ENCODE results near the gene KRT10. TPM values are rescaled to one million over a fixed set of nuclear protein-coding genes. Genes with fewer than 3 reads are reported as not detected.

The KRT10 gene
- total RNA-seq, 1 donor from 2014 or later, result 50.6 TPM

GRCh38 chr17:40782450-40782849 lies 40.0 kb downstream of the KRT10 start, which contains the start of gene KRT27:
Gene KRT27 (minus strand): TSS chr17:40782550. CDS start chr17:40782493, 57 bp downstream.
- Histone ChIP-seq H3K4me3 (ENCODE audit: insufficient read depth, low read depth, low read length) (no peak within 1 kb of the TSS), H3K27ac (ENCODE audit: low read depth, low read length) (no peak within 1 kb of the TSS), H3K4me1 (ENCODE audit: insufficient read depth, low read length) (no peaks in the 10 kb centered on the region), H4K20me1 (ENCODE audit: insufficient read depth, low read length) (no peaks in the 10 kb centered on the region), H2AFZ (ENCODE audit: low read depth, low read length) (no peak within 1 kb of the TSS), H3K79me2 (ENCODE audit: insufficient read depth, low read length) (no peaks in the 10 kb centered on the region), H3K36me3 (ENCODE audit: insufficient read depth, low read length) (no peaks in the 10 kb centered on the region), H3K9me3 (ENCODE audit: insufficient read depth, low read depth, low read length) (no peaks in the 10 kb centered on the region), H3K27me3 (ENCODE audit: insufficient read depth, low read length) (peaks cover 22% of the 10 kb centered on the region), H3K4me2 (ENCODE audit: low read length) (no peak within 1 kb of the TSS), H3K9ac (ENCODE audit: low read length) (no peak within 1 kb of the TSS)
- no peak for TF ChIP-seq EZH2 (IDR thresholded peaks at IDR 0.05; ENCODE audit: insufficient read depth, low read length)
- no peak for TF ChIP-seq CTCF (IDR thresholded peaks at IDR 0.05; ENCODE audit: insufficient read depth, low read depth, low read length)
- H3K4me3 Mint-ChIP-seq (ENCODE audit: unreplicated experiment), result no peak within 1 kb of the TSS
- FAIRE-seq (no peak), DNase-seq (ENCODE audit: low read depth) (no peak)
- H3K27ac Mint-ChIP-seq (ENCODE audit: unreplicated experiment), result no peak within 1 kb of the TSS
- H3K27me3 Mint-ChIP-seq (ENCODE audit: low read depth, unreplicated experiment), result peaks cover 4% of the 10 kb centered on the region
- H3K36me3 Mint-ChIP-seq (ENCODE audit: low read depth, unreplicated experiment), result no peaks in the 10 kb centered on the region
- no peaks in the 10 kb centered on the region for H3K4me1 Mint-ChIP-seq (ENCODE audit: low read depth, unreplicated experiment)
- no peaks in the 10 kb centered on the region for H3K9me3 Mint-ChIP-seq (ENCODE audit: unreplicated experiment)

GRCh38 chr17:40779181-40779909 lies 43.1 kb downstream of the KRT10 start:
- Histone ChIP-seq H3K9me3 (ENCODE audit: insufficient read depth, low read depth, low read length) (no peaks in the 10 kb centered on the region), H3K4me2 (ENCODE audit: low read length) (peak overlapping the region; percentile 60), H3K79me2 (ENCODE audit: insufficient read depth, low read length) (no peaks in the 10 kb centered on the region), H3K4me1 (ENCODE audit: insufficient read depth, low read length) (no peaks in the 10 kb centered on the region), H3K27ac (ENCODE audit: low read depth, low read length) (no peak overlapping the region), H3K27me3 (ENCODE audit: insufficient read depth, low read length) (peaks cover 30% of the 10 kb centered on the region), H4K20me1 (ENCODE audit: insufficient read depth, low read length) (no peaks in the 10 kb centered on the region), H2AFZ (ENCODE audit: low read depth, low read length) (peak overlapping the region; percentile 43), H3K4me3 (ENCODE audit: insufficient read depth, low read depth, low read length) (no peak overlapping the region), H3K9ac (ENCODE audit: low read length) (no peak overlapping the region), H3K36me3 (ENCODE audit: insufficient read depth, low read length) (no peaks in the 10 kb centered on the region)
- no peaks in the 10 kb centered on the region for H3K36me3 Mint-ChIP-seq (ENCODE audit: low read depth, unreplicated experiment)
- DNase-seq (ENCODE audit: low read depth) (no peak), FAIRE-seq (no peak)
- H3K4me1 Mint-ChIP-seq (ENCODE audit: low read depth, unreplicated experiment), result no peaks in the 10 kb centered on the region
- no peak overlapping the region for H3K27ac Mint-ChIP-seq (ENCODE audit: unreplicated experiment)
- H3K9me3 Mint-ChIP-seq (ENCODE audit: unreplicated experiment), result no peaks in the 10 kb centered on the region
- H3K4me3 Mint-ChIP-seq (ENCODE audit: unreplicated experiment), result no peak overlapping the region
- peaks cover 5% of the 10 kb centered on the region for H3K27me3 Mint-ChIP-seq (ENCODE audit: low read depth, unreplicated experiment)
- TF ChIP-seq CTCF (IDR thresholded peaks at IDR 0.05; ENCODE audit: insufficient read depth, low read depth, low read length) (no peak), EZH2 (IDR thresholded peaks at IDR 0.05; ENCODE audit: insufficient read depth, low read length) (no peak)

- Histone ChIP-seq H3K36me3 (ENCODE audit: insufficient read depth, low read length) (no peaks in the 10 kb centered on the region), H3K4me2 (ENCODE audit: low read length) (no peak overlapping the region), H4K20me1 (ENCODE audit: insufficient read depth, low read length) (no peaks in the 10 kb centered on the region), H2AFZ (ENCODE audit: low read depth, low read length) (no peak overlapping the region), H3K9me3 (ENCODE audit: insufficient read depth, low read depth, low read length) (no peaks in the 10 kb centered on the region), H3K4me1 (ENCODE audit: insufficient read depth, low read length) (no peaks in the 10 kb centered on the region), H3K27me3 (ENCODE audit: insufficient read depth, low read length) (peaks cover 33% of the 10 kb centered on the region), H3K9ac (ENCODE audit: low read length) (no peak overlapping the region), H3K79me2 (ENCODE audit: insufficient read depth, low read length) (no peaks in the 10 kb centered on the region), H3K27ac (ENCODE audit: low read depth, low read length) (no peak overlapping the region), H3K4me3 (ENCODE audit: insufficient read depth, low read depth, low read length) (no peak overlapping the region)
- H3K9me3 Mint-ChIP-seq (ENCODE audit: unreplicated experiment), result no peaks in the 10 kb centered on the region
- TF ChIP-seq CTCF (IDR thresholded peaks at IDR 0.05; ENCODE audit: insufficient read depth, low read depth, low read length) (no peak), EZH2 (IDR thresholded peaks at IDR 0.05; ENCODE audit: insufficient read depth, low read length) (no peak)
- DNase-seq (ENCODE audit: low read depth), result no peak
- H3K27me3 Mint-ChIP-seq (ENCODE audit: low read depth, unreplicated experiment), result peaks cover 5% of the 10 kb centered on the region
- FAIRE-seq, result no peak
- H3K4me1 Mint-ChIP-seq (ENCODE audit: low read depth, unreplicated experiment), result no peaks in the 10 kb centered on the region
- H3K27ac Mint-ChIP-seq (ENCODE audit: unreplicated experiment), result no peak overlapping the region
- H3K4me3 Mint-ChIP-seq (ENCODE audit: unreplicated experiment), result no peak overlapping the region
- H3K36me3 Mint-ChIP-seq (ENCODE audit: low read depth, unreplicated experiment), result no peaks in the 10 kb centered on the region
Observed at GRCh38 chr17:40778461-40778860, 44.0 kb downstream of the KRT10 start.
